ENCODE measurements around the gene C1QTNF1.

Gene C1QTNF1, protein sequence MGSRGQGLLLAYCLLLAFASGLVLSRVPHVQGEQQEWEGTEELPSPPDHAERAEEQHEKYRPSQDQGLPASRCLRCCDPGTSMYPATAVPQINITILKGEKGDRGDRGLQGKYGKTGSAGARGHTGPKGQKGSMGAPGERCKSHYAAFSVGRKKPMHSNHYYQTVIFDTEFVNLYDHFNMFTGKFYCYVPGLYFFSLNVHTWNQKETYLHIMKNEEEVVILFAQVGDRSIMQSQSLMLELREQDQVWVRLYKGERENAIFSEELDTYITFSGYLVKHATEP

DNA sequence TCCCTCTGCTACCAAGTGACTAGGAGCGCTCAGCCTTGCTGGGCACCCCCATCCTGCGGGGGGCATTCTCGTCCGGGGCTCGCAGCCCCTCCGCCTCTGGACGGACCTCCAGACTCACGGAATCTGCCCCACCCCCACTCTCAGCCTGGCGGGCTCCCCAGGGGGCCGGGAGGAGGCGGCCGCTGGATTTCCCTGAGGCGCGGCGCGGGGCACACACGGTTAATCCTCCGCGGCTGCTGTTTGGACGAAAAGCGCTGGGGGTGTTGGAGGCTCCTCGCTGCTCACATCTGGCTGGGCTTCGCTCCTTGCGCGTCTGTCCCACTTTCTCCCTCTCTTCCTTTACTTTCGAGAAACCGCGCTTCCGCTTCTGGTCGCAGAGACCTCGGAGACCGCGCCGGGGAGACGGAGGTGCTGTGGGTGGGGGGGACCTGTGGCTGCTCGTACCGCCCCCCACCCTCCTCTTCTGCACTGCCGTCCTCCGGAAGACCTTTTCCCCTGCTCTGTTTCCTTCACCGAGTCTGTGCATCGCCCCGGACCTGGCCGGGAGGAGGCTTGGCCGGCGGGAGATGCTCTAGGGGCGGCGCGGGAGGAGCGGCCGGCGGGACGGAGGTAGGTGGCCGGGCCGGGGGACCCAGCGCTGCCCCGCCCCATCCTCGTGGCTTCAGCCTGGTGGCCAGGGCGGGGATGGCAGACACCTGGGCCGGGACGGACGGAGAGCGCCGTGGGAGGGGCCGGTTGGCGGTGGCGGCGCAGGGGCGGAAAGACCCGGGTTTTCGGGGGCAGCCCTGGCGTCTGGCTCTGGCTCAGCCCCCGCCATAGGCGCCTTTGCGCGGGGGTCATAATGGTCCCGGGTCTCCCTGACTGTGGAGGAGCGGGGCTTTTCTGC lies at the start of gene C1QTNF1:
TSS of gene C1QTNF1 (plus strand) at position 284 of the 886 bp plus-strand sequence. CDS start 19,800 bp downstream, outside the sequence.
- DNase-seq = peak; percentile 33

DNA sequence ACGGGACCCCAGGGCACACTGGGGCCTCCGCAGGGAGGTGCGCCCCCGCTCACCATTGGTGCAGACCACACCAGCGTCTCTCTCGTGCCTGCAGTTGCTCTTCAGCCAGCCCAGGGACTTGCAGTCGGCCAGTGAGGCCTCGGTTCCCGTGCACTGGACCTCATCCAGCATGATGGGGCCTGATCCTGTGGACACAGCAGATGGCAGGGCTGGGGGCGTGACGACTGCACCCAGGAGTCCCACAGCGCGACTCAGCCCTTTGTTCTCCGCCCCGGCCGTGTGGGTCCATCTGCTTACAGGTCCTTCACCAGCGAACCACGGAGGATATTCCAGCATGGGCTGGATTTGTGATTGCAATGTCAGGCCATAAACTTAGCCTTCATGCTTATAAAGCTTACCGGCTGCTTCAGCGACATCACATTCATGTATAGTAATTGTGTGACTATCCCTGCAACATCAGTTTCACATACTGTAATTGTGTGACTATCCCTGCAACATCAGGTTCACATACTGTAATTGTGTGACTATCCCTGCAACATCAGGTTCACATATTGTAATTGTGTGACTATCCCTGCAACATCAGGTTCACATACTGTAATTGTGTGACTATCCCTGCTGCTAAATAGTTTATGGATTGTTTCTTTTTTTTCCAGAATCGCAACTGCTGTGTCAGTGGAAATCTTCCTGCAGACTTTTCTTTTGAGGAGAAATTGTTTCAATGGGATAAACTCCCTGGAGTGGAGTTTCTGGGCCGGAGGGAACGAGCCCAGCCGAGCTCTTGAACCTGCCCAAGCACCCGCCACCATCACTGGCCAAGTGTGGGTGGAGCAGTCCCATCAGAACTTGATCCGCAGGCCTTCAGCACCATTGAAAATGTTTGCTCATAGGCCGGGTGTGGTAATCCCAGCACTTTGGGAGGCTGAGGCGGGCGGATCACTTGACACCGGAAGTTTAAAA lies 49.1 kb upstream of the C1QTNF1 start:
- DNase-seq = no peak

DNA sequence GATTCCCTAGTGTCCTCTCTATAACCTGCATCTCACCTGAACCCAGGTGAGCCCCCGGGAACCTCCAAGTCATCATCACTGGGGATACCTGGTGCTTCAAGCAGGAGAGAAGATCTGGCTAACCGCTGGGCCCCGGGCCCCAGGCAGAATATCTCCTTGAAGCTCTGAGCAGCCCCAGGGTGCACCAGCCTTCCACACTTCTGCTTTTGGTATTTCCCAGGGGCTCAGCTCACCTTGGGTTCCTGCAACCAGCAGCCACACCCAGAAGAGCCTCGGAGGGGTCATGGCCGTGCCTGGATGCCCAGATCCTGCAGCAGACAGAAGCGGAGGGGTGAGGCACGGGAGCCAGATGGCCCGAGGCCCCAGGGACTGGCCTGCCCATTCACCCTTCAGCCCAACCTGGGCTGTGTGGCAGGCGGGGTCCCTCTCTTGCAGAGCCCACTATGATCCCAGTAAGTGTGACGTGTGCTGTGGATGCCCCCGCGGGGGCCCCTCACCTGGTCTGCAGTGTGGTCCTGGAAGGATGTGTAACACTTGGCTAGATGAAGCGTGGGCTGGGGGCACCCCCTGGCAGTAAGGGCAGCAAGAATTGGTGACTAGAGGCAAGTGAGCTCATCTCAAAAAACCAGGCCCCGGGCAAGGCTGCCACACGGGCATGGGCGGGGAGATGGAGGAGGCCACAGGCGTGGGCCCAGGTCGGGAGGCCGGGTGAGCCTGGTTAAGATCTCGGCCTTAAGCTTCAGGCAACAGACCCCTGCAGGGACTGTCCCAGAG lies 46.9 kb upstream of the C1QTNF1 start:
- no peak for DNase-seq

DNA sequence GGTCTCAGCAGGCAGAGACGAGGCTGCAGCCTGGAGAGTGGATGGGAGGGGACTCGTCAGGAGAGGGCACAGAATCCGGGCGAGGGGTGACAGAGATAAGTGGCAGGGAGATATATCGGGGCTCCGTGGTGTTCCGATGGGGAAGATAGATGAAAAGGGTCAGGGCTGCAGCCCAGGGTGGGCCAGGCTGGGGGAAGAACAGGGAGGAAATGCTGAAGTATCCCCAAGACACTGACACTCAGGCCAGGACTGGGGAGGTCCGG lies 46.4 kb upstream of the C1QTNF1 start:
- no peak for DNase-seq

DNA sequence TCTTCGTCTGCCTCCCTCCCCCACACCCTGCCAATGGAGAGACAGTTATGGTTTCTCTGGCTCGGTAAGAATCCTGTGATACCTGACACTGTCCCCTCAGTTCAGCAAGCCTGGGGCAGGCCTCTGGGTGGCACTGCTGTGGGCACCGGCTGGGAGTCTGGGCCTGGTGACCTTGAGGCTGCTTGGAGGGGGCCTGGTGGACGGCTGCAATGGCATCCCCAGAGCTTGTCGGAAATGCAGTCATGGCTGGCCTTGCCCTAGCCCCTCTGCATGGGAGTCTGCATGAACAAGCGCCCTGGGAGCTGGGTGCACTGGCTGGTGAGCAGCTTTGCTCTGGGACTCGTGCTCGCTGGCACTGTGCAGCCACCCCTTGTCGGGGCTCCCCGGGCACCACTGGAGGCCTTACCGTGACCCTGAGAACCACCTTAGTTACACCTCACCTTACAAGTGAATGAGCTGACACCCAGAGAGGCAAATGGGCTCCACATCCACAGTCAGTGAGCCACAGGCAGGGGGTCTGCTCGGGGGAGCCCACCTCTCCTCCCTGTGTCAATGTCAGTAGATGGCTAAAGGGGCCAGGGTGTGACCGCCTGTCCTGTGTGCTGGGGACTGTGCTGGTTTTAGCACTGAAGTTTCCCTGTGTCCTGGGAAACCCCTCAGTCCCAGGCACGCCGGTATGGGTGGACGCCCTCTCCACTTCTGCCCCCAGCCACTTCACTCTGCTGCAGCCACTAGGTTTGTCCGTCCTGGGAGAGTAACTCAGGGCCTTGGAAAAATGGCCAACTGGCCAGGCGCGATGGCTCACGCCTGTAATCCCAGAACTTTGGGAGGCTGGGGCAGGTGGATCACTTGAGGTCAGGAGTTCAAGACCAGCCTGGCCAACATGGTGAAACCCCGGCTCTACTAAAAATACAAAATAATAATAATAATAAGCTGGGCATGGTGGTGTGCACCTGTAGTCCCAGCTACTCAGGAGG lies 45.7 kb upstream of the C1QTNF1 start:
- DNase-seq = no peak

DNA sequence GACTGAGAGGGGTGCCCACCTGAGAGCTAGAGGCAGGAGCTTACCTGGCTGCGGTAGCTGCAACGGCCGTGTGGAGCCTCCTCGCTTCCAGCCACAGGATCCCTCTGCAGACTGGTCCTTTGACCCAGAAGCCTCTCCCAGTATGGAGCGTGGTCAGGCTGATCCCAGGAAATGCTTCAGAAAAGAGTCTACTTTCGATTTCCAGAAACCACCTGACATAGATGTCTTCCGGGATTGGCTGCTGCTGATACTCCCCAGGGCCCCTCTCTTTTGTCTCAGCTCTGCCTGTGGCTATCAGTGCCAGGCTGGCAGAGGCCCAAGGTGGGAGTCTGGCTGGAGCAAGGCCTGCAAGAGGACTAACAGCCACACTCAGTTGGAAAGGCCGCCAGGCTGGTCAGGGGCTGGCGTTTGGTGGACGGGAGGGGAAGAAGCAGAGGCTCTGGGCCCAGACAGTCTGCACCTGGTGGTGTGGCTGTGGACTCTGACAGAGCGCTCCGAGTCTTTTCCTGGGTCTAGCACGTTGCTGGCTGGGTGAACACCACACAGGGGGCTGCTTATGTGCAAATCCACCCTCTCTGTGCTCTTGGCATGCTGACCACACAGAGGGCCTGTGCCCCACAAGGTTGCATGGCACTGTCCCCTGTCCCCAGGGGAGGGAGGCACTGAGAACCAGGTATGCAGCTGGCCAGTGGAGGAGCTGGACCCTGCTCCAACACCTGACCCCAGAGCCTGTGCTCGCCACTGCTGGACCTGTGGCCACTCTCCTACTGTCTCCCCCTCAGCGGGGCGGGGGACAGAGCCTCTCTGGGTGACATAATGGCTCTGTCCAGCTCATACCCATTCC lies 44.0 kb upstream of the C1QTNF1 start, which contains the start of gene LGALS3BP:
TSS of gene LGALS3BP (minus strand) at position 144 of the 844 bp plus-strand sequence. CDS start 2,732 bp downstream, outside the sequence.
- DNase-seq = peak; percentile 28

DNA sequence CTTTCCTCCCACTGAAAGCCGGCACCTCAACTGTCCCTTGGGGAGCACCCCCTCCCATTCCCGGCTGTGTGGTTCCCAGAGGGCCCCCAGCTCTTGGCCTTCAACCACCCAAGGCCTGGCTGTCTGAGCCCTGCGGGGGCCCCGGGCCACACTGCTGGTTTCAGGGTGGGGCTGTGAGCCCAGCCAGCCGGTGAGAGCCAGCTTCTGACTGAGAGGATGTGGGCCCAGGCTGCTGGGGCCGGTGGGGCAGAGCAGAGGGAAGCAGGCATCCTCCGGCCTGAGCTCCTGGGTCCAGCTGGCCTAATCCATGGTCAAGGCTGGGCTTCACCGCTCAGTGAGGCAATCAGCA lies 43.4 kb upstream of the C1QTNF1 start:
- no peak for DNase-seq

DNA sequence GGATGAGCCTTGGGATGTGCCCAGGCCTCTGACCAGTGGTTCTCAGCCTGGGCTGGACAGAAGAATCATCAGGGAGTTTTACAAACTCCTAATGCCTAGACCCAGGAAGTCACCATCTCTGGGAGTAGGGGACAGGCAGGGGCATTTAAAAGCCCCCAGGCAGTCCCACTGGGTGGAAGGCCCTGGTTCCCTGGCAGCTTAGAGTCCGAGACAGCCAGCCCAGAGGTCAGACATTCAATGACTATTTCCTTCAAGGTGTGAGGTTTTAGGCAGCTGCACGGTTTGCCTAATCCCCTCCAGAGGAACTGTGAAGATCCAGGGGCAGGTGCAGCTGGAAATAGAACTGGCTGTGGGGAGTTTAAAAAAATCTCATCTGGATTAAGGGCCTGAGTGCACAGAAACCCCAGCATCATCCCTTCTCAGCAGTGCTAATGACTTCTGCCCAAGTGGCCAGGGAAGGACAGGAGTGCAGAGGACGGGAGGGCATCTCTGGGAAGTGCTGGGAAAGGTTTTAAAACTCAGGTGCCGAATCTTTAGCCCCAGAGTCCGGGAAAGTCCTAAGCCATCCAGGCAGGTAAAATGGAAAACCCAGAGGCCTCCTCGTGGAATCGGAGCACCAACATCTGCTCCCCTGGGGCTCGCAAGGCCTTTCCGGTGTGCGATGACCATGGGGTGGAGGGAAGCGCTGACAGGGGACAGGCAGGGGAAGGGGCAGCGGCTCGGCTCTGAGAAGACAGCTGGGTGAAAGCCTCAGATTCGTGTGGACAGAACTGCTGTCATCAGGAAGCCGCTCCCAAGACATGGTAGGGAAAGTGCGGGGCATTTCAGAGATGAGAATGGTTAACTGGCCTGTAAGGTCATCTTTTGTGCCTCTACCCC lies 42.7 kb upstream of the C1QTNF1 start:
- DNase-seq = no peak

DNA sequence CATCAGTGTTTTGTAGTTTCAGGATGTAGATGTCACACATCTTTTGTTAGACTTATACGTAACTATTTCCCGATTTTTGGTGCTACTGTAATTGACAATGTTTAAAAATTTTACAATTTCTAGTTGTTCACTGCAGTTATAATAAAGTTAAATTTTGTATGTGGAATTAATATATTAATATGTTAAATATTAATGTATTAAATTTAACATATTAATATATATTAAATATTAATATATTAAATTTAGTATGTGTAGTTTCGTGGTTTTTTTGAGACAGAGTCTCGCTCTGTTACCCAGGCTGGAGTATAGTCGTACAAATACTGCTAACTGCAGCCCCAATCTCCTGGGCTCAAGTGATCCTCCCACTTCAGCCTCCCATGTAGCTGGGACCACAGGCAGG lies 38.6 kb upstream of the C1QTNF1 start:
- no peak for DNase-seq

DNA sequence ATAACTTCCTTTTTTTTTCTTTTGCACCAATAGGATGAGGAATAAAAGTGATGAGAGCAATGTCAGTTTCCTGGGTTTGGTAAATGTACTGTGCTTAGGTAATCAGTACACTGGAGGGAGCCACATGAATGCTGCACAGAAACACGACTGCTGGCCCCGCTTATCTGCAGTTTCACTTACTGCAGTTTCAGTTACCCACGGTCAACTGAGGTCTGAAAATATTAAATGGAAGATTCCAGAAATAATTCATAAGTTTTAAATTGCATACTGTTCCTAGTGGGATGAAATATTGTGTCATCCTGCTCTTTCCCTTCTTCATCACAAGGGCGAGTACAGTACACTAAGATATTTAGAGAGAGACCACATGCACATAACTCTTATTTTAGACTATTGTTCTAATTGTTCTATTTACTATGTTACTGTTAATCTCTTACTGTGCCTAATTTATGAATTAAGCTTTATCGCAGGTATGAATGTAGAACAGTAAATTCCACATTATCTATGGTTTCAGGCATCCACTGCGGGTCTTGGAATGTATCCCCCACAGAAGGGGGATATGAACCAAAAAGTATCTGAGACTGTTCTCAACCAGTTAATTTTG lies 37.8 kb upstream of the C1QTNF1 start:
- DNase-seq = peak; percentile 20

DNA sequence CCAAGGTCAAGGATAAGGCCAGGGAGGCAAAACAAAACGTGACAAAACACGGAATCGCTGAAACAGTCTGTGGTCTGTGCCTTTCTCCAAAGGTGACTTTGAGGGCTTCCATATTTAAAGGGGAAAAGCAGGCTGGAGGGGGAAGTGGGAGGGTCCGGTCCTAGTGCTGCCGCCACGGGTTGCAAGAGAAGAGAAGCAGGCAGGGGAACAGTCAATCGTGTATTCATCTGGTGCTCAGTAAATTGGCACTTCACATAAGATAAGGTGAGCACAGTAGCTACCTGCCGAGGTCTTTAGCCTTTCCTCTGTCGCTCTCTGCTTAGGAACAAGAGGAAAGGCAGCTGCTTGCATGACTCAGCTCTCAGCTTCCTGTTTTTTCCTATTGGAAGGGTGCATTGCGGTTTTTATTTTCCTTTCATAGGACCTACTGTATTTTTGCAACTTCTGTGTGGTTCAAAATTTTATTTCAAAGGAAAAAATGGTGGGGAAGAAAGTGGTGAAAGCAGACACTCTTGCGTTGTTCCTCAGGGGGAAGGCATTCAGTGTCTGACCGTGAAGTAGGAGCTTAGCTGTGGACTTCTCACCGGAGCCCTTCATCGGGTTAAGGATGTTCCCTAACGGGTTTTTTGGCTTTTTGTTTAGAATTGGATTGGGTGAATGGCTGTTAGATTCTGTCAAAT lies 37.2 kb upstream of the C1QTNF1 start:
- DNase-seq = no peak

DNA sequence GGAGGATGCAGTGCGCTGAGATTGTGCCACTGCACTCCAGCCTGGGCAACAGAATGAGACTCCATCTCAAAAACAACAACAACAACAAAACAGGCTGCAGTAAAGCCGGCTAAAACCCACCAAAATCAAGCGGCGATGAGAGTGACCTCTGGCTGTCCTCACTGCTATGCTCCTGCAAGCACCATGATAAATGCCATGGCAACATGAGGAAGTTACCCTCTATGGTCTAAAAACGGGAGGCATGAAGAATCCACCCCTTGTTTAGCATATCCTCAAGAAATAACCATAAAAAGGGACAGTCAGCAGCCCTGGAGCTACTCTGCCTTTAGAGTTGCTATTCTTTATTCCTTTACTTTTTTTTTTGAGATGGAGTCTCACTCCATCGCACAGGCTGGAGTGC lies 35.8 kb upstream of the C1QTNF1 start:
- DNase-seq = no peak

DNA sequence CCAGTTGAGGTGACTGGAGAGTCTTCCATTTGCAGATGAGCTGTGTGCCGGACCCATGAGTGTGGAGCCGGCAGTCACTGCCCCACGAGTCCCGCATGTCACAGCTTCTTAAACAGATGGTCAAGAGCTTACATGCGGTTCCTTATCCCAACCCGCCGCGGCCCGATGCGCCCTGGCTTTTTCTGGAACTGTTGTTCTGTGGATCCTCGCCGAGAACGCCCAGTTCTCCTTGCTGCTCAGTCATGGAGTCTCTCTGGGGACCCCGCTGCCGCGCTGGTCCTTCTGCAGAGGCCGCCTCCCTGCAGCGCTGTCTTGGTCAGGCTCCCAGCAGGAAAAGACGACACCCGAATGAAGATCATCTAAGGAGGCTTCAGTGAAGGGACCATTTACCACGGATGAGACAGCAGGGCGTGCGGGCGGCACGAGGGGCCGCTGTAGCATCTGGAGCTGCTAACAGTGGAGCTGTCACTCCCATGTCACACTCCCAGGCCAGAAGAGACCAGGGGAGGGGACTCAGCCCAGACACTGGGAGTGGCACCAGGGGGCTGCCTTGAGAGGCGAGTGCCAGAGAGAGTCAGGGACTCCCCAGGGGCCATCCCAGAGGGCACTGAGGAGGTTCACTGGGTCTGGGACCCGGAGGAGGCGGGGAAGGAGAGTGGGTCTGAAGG lies 33.5 kb upstream of the C1QTNF1 start:
- DNase-seq = no peak

DNA sequence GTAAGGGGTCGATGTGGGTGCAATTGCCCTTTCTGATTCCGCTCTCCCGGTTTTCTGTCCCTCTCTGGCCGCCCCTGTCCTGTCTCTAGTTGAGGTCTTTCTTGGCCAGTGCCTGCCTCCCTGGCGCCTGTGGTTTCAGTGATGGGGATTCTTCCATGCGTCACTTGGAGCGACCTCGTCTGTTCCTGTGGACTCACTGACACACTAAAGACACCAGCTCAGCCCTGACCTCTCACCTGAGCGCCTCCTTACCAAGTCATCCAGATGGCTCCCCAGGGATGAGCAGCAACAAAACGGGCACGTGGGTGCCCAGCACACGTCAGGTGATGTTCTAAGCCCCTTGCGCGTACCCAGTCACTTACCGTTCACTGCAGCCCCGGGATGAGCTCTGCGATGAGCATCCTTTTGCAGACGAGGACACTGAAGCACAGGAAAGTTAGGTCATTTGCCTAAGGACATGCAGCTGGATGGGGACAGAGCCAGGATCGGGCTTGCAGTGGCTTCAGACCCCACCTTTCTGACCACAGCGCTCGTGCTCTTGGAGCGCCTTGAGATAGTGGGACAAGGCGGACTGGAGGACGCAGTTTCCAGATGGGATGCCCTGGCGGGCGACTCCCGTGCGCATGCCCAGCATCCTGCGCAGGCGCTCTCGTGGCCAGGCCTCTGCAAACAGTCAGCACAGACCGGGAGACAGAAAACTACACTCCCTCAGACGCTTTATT lies 32.8 kb upstream of the C1QTNF1 start:
- DNase-seq = no peak

DNA sequence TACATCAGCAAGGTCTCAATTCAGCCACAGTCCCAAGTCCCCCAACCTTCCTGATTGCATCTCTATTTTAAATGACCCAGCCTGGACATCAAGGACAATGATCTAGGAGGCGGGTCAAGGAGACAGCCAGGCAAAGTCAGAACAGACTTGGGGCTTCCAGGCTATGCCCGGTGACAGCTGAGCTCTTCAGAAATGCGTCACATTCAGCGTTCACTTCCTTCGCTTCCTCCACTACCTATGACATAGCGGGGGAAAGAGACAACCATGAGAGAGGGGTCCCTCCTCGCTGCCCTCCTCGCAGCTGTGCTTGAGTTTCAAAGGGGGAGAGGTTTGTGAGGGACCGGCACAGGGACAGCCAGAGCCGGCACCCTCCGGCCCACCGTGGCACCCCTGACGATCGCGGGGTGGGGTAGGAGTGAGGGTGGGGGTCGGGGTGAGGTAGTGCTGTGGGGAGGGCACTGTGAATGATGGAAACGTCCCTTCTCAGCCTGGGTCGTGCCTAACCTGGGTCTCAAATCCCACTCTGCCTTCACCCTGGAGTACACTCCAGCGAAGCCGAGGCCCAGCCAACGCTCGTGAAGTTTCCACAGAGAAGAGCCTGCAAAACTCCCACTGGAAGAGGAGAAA lies 31.9 kb upstream of the C1QTNF1 start:
- no peak for DNase-seq

DNA sequence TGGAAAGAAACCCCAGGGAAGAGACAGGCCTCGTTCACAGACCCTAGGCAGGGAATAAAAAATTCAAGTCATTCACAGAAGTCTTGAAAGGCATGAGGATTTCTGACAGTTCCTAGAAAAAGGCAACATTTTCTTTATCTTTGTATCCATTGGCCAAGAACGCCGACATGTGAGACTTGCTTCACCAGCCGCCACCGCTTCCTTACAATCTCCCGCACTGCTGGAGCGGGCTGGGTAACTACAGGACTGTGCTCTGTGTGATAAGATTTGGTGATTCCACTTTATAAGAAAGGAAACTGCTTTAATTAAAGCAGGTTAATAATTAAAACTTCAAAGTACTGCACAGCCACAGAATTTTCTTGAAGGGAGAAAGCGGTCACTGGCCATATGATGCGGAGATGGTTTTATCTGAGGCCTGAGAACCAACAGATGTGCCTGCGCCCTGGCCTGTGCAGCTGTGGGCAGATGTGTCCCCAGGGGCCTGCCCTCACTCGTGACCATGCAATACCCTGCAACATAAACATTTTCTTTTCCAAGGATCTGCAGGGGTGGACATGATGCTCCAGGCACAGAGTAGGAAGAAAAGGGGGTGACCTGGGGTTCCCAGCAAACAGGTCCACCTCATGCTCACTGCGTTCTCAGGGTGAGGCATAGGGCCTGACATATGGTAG lies 31.3 kb upstream of the C1QTNF1 start:
- DNase-seq = no peak
